Measurements from ENCODE around the gene WT1. TPM values are rescaled to one million over a fixed set of nuclear protein-coding genes. Genes with fewer than 3 reads are reported as not detected.
"Not testable (repeated sequence)": the region's sequence is repeated elsewhere in the genome, so short reads cannot be mapped to it uniquely, and the experiment has no call there.

WT1 gene
- not detected for total RNA-seq

DNA sequence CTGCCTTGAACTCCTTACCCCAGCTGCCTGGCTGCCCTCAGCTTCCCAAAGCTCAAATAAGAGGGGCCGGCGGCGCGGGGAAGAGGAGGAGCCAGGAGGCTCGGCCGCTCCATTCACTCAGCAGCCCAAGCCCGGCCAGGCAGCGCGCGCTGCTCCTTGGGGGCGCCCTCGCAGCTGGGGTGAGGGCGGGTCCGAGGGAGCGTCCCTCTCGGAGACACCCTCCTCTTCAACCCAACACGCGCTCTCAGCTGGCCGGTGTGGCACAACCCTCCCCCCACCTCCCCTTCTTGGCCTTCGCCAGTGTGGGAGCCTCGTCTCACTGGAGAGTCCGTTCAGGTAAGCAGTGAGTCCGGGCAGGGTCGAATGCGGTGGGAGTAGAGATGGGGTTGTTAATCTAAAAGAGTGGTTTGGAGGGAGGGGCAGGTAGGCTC, at the start of gene WT1:
TSS of gene WT1 (minus strand) at position 29 of the 431 bp plus-strand sequence.
- no peak within 1 kb of the TSS for H3K27ac Mint-ChIP-seq
- no peaks in the 10 kb centered on the region for H3K4me1 Mint-ChIP-seq (ENCODE audit: low read depth in 2 of 2)
- ATAC-seq (no peak), DNase-seq (ENCODE audit: low spot score) (no peak)
- H3K4me3 Mint-ChIP-seq: no peak within 1 kb of the TSS
- H3K36me3 Mint-ChIP-seq: peaks cover 5% of the 10 kb centered on the region
- no peaks in the 10 kb centered on the region for H3K9me3 Mint-ChIP-seq
- peaks cover 56 to 67% of the 10 kb centered on the region in 2 donors for H3K27me3 Mint-ChIP-seq

DNA sequence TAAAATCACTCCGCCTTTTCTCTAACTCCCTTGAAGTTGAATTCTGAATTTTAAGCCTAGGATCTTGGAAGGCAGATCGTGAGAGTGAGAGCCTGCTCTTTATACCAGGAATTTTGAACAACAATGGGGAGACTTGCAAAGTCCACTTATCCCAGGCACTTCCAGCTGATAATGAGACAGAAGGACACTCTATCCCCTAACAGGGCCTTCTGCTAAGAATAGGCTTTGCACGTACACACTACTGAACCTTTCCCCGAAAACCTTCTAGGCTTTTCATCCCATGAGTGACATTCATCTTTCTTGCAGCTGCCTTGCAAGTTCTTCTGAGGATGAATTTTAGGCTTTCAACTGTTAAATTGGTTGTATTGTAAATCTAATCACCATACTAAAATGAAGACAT, 44.0 kb upstream of the WT1 start:
- DNase-seq (ENCODE audit: low spot score) (no peak), ATAC-seq (no peak)
- no peaks in the 10 kb centered on the region for H3K4me1 Mint-ChIP-seq (ENCODE audit: low read depth in 2 of 2)
- no peak overlapping the region for H3K4me3 Mint-ChIP-seq
- H3K9me3 Mint-ChIP-seq: no peaks in the 10 kb centered on the region
- H3K27ac Mint-ChIP-seq: no peak overlapping the region
- no peaks in the 10 kb centered on the region for H3K36me3 Mint-ChIP-seq
- H3K27me3 Mint-ChIP-seq: peaks cover 0 to 2% of the 10 kb centered on the region in 2 donors

DNA sequence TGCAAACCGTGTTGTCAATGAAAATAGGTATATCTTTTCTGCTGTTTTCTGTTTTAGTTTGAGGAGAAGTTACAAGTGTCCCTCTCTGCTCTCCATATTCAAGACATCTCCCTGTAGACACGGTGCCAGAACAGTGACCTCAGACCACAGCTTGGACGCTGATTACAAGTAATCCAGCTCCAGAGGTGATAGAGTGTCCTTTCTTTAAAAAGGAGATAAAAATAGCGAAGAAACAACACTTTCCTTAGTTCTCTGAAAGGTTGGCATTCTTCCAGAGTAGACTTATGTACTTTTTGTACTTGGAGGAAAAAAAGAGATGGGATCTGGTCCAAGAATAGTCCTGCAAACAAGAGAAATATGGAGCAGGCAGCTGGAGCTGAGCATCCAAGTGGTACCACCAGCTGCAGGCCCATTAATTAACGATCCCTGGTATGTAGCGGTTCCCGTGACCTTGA, 43.0 kb upstream of the WT1 start:
- H3K9me3 Mint-ChIP-seq: no peaks in the 10 kb centered on the region
- no peak overlapping the region for H3K4me3 Mint-ChIP-seq
- H3K27me3 Mint-ChIP-seq: peaks cover 0 to 2% of the 10 kb centered on the region in 2 donors
- H3K27ac Mint-ChIP-seq: no peak overlapping the region
- ATAC-seq (no peak), DNase-seq (ENCODE audit: low spot score) (no peak)
- no peaks in the 10 kb centered on the region for H3K4me1 Mint-ChIP-seq (ENCODE audit: low read depth in 2 of 2)
- no peaks in the 10 kb centered on the region for H3K36me3 Mint-ChIP-seq

DNA sequence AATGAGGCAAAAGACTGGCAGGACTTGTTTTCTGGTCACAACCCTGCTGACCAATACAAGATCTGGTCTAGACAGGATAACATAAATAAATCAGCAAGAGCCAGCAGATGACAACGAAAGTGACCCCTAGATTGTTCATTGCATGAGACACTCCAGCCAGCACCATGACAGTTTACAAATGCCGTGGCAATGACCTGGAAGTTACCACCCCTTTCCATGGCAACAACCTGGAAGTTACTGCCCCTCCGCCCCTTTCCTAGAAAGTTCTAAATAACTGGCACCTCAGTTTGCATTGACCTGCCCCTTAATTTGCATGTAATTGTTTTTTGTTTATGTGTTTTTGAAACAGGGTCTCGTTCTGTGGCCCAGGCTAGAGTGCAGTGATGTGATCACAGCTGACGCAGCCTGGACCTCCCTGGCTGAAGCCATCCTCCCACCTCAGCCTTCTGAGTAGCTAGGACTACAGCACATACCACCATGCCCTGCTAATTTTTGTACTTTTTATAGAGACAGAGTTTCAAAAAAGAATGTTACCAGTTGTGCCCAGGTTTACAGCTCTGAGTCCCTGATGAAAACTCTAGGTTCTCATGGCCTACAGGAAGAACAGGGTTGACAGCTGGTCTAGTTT, 38.1 kb upstream of the WT1 start:
- Mint-ChIP-seq H3K36me3 (no peaks in the 10 kb centered on the region), H3K9me3 (no peaks in the 10 kb centered on the region), H3K27me3 (peaks cover 3 to 18% of the 10 kb centered on the region in 2 donors), H3K27ac (no peak overlapping the region), H3K4me1 (ENCODE audit: low read depth in 2 of 2) (no peaks in the 10 kb centered on the region), H3K4me3 (no peak overlapping the region)
- ATAC-seq (no peak), DNase-seq (ENCODE audit: low spot score) (no peak)

DNA sequence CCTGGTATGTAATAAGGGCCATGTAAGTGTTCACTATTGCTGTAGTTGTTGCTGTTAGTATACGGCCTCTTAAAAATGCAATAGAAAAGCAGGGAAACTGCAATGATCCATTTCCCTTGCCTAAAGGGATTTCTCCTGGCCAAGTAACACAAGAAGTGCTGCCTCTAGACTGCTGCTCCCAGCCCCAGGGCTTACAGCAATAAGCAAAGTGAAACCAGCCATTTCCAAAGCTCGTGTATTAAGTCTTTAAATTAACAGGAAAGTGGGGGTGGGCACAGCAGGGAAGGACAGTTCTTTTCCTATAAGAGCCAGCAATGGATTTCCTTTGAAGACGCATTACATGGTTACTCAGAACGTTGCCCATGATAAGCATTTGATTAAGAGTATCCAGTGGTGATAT, 36.9 kb upstream of the WT1 start:
- DNase-seq (ENCODE audit: low spot score) (no peak), ATAC-seq (no peak)
- Mint-ChIP-seq H3K36me3 (no peaks in the 10 kb centered on the region), H3K4me3 (no peak overlapping the region), H3K27ac (no peak overlapping the region), H3K9me3 (no peaks in the 10 kb centered on the region), H3K27me3 (peaks cover 3 to 18% of the 10 kb centered on the region in 2 donors), H3K4me1 (ENCODE audit: low read depth in 2 of 2) (no peaks in the 10 kb centered on the region)

DNA sequence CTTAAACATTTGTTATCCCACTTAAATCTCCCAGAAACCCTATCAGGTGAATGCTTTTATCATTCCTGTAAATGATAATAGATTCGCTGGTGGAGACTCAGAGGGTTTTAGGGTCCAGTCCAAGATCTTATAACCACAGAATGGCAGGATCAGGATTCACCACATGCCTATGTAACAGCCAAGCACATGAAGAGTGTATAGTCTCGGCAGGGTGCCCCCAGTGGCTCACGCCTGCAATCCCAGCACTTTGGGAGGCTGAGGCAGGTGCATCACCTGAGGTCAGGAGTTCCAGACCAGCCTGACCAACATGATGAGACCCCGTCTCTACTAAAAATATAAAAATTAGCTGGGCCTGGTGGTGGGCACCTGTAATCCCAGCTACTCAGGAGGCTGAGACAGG, 36.2 kb upstream of the WT1 start:
- not testable (repeated sequence) for DNase-seq (ENCODE audit: low spot score); H3K27ac Mint-ChIP-seq; H3K9me3 Mint-ChIP-seq; H3K4me3 Mint-ChIP-seq; ATAC-seq; H3K36me3 Mint-ChIP-seq; H3K4me1 Mint-ChIP-seq (ENCODE audit: low read depth in 2 of 2)
- H3K27me3 Mint-ChIP-seq: peaks cover 4 to 18% of the 10 kb centered on the region in 2 donors

- DNase-seq (ENCODE audit: low spot score) (no peak), ATAC-seq (no peak)
- Mint-ChIP-seq H3K9me3 (no peaks in the 10 kb centered on the region), H3K4me3 (no peak overlapping the region), H3K4me1 (ENCODE audit: low read depth in 2 of 2) (no peaks in the 10 kb centered on the region), H3K27ac (no peak overlapping the region), H3K36me3 (no peaks in the 10 kb centered on the region), H3K27me3 (peaks cover 10 to 18% of the 10 kb centered on the region in 2 donors)
These were observed 34.5 kb upstream of the WT1 start for GRCh38 chr11:32469791-32470190.

- ATAC-seq: peak in 1 of 2 donors; percentile 28
These were observed 31.1 kb upstream of the WT1 start for GRCh38 chr11:32466279-32466915.

DNA sequence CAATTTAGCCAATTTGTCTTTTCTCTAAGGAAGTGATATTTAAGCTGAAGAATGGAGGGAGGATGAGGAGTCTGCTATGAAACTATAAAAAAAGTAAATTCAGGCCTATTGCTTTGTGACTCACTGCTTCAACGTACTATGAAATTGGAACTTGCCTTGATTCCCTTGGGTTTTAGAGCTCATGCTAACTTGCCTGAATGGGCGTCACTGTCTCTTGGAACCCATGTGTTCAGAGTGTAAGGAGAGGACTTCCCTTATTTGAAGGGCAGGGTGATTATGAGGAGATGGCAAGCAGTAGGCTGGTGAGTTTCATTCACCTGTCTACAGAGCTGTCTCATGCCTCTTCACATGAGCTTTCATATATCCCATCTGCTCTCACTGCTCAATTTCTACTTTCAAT, 28.7 kb upstream of the WT1 start:
- no peak for DNase-seq (ENCODE audit: low spot score)
- H3K9me3 Mint-ChIP-seq: no peaks in the 10 kb centered on the region
- no peaks in the 10 kb centered on the region for H3K4me1 Mint-ChIP-seq (ENCODE audit: low read depth in 2 of 2)
- peaks cover 0 to 9% of the 10 kb centered on the region in 2 donors for H3K27me3 Mint-ChIP-seq
- H3K4me3 Mint-ChIP-seq: no peak overlapping the region
- ATAC-seq: no peak
- no peaks in the 10 kb centered on the region for H3K36me3 Mint-ChIP-seq
- H3K27ac Mint-ChIP-seq: no peak overlapping the region

More at GRCh38 chr11:32466279-32466915, 31.1 kb upstream of the WT1 start:
- H3K27me3 Mint-ChIP-seq: peaks cover 13 to 16% of the 10 kb centered on the region in 2 donors
- H3K36me3 Mint-ChIP-seq: no peaks in the 10 kb centered on the region
- no peak overlapping the region for H3K4me3 Mint-ChIP-seq
- no peak overlapping the region for H3K27ac Mint-ChIP-seq
- no peak for DNase-seq (ENCODE audit: low spot score)
- no peaks in the 10 kb centered on the region for H3K4me1 Mint-ChIP-seq (ENCODE audit: low read depth in 2 of 2)
- H3K9me3 Mint-ChIP-seq: no peaks in the 10 kb centered on the region

- no peak overlapping the region for H3K4me3 Mint-ChIP-seq
- H3K36me3 Mint-ChIP-seq: no peaks in the 10 kb centered on the region
- peaks cover 0 to 9% of the 10 kb centered on the region in 2 donors for H3K27me3 Mint-ChIP-seq
- no peak overlapping the region for H3K27ac Mint-ChIP-seq
- no peaks in the 10 kb centered on the region for H3K9me3 Mint-ChIP-seq
- no peak for ATAC-seq
- DNase-seq (ENCODE audit: low spot score): no peak
- H3K4me1 Mint-ChIP-seq (ENCODE audit: low read depth in 2 of 2): no peaks in the 10 kb centered on the region
These were observed 26.8 kb upstream of the WT1 start for GRCh38 chr11:32462011-32462690.

GRCh38 chr11:32456864-32457263, 21.5 kb upstream of the WT1 start:
- no peak overlapping the region for H3K27ac Mint-ChIP-seq
- H3K27me3 Mint-ChIP-seq: no peaks in the 10 kb centered on the region
- H3K9me3 Mint-ChIP-seq: no peaks in the 10 kb centered on the region
- DNase-seq (ENCODE audit: low spot score) (no peak), ATAC-seq (no peak)
- H3K36me3 Mint-ChIP-seq: no peaks in the 10 kb centered on the region
- H3K4me1 Mint-ChIP-seq (ENCODE audit: low read depth in 2 of 2): no peaks in the 10 kb centered on the region
- no peak overlapping the region for H3K4me3 Mint-ChIP-seq

DNA sequence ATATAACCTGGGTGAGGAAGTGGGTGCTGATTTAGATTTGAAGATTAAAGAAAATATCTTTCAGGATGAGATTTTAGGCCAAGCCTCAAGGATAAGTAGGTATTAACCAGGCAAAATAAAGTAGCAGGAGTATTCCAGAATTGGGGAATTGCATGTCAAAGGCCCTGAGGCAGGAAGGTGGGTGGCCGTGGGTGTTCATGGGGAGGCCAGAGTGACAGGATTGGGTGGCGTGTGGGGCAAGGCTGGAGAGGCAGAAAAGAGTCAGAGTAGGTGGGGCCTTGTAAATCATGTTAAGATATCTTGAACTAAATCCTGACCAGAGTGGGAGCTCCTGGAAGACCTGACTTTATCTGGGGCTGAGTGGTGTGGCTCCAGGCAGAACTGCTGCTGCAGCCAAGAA, 19.7 kb upstream of the WT1 start:
- no peak overlapping the region for H3K27ac Mint-ChIP-seq
- ATAC-seq (peak in 1 of 2 donors; percentile 36), DNase-seq (ENCODE audit: low spot score) (no peak)
- no peaks in the 10 kb centered on the region for H3K4me1 Mint-ChIP-seq (ENCODE audit: low read depth in 2 of 2)
- no peaks in the 10 kb centered on the region for H3K9me3 Mint-ChIP-seq
- no peaks in the 10 kb centered on the region for H3K36me3 Mint-ChIP-seq
- peaks cover 4 to 9% of the 10 kb centered on the region in 2 donors for H3K27me3 Mint-ChIP-seq
- no peak overlapping the region for H3K4me3 Mint-ChIP-seq

DNA sequence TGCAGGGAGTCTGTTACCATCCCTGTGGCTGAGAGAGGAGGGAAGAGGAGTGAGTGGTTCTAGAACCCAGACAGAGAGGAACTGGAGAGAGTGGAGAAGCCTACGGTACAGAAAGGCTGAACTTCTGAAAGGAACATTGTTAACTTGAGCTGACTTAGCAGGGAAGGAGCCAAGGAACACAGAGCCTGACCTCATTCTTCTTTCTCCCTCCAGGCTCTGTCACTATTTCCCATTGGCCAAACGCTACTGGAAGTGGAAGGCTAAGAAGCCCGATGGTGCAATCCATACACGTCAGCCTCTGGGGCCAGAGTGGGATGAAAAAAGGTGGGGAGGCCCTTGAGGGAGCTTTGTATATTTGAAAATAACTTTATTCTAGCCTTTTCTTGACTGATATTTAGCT, 16.5 kb upstream of the WT1 start:
- no peak for DNase-seq (ENCODE audit: low spot score)
- H3K4me3 Mint-ChIP-seq: no peak overlapping the region
- ATAC-seq: no peak
- no peaks in the 10 kb centered on the region for H3K4me1 Mint-ChIP-seq (ENCODE audit: low read depth in 2 of 2)
- H3K27me3 Mint-ChIP-seq: peaks cover 13 to 15% of the 10 kb centered on the region in 2 donors
- H3K27ac Mint-ChIP-seq: no peak overlapping the region
- H3K36me3 Mint-ChIP-seq: no peaks in the 10 kb centered on the region
- H3K9me3 Mint-ChIP-seq: no peaks in the 10 kb centered on the region

- no peaks in the 10 kb centered on the region for H3K36me3 Mint-ChIP-seq
- no peak overlapping the region for H3K4me3 Mint-ChIP-seq
- H3K27ac Mint-ChIP-seq: no peak overlapping the region
- ATAC-seq (no peak), DNase-seq (ENCODE audit: low spot score) (no peak)
- no peaks in the 10 kb centered on the region for H3K4me1 Mint-ChIP-seq (ENCODE audit: low read depth in 2 of 2)
- H3K27me3 Mint-ChIP-seq: peaks cover 15 to 17% of the 10 kb centered on the region in 2 donors
- no peaks in the 10 kb centered on the region for H3K9me3 Mint-ChIP-seq
These were observed 15.0 kb upstream of the WT1 start for GRCh38 chr11:32450372-32450771.

All from natural killer cell treated with Interleukin-12 subunit alpha and Interleukin-12 subunit beta and Interleukin-15 and Interleukin-18, amount 100 ng/mL, for 72 hours (primary cell).